ENCODE measurements around the gene IFFO2. TPM values are rescaled to one million over a fixed set of nuclear protein-coding genes. Genes with fewer than 3 reads are reported as not detected.

The IFFO2 gene
- total and polyA plus RNA-seq, 2 of the 8 experiments (the other 6 are each of a cell fraction or from before 2014, with no cell fraction given), result 6.6 to 10.4 TPM

DNA sequence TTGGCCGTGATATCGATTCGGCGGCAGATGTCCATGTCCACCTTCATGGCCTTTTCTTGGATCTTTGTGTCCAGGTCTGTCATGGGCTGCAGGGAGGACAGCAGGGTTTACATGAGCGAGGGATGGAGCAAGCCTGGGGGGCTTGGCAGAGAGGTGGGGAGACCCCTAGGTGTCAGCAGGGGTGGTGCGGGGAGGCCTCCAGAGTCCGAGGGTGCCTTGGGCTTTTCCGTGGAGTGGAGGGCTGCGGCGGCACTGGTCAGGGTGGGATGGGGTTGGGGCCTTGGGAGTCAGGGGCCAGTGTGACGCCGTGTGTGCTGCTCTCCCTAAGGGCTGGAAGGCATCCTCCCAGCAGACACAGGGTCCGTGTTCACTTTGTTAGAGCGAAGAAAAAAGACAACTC, 38.1 kb downstream of the IFFO2 start:
- no peak overlapping the region for H3K18ac ChIP-seq (ENCODE audit: extremely low read depth, low read length)
- no peaks in the 10 kb centered on the region for H3K79me2 ChIP-seq (ENCODE audit: control insufficient read depth in 1 of 2, insufficient read depth in 2 of 2, low read length in 2 of 2)
- no peak overlapping the region for H3K9ac ChIP-seq (replicated peaks in 1 of 4; ENCODE audit: extremely low read depth in 1 of 4, low read depth in 3 of 4, low read length in 3 of 4)
- no peak overlapping the region for H2AFZ ChIP-seq (ENCODE audit: low read length)
- no peak overlapping the region; the same call in 1 of the 2 replicates for H4K8ac ChIP-seq (ENCODE audit: extremely low read depth, insufficient read depth, low read length)
- H3K23ac ChIP-seq (ENCODE audit: insufficient read length), result no peak overlapping the region
- H3K23me2 ChIP-seq (ENCODE audit: low read depth, low read length), result no peaks in the 10 kb centered on the region
- H3K4me2 ChIP-seq (ENCODE audit: insufficient read depth in 1 of 2, low read depth in 2 of 2, low read length in 2 of 2), result no peak overlapping the region
- FAIRE-seq (no peak), DNase-seq (ENCODE audit: low read depth in 1 of 2, low spot score in 2 of 2) (no peak)
- no peak overlapping the region for H2BK5ac ChIP-seq (ENCODE audit: low read depth, low read length)
- H3K27ac ChIP-seq (ENCODE audit: low read depth, low read length), result no peak overlapping the region
- H3K4ac ChIP-seq (replicated peaks; ENCODE audit: insufficient read length, low read depth, low read length), result peak overlapping the region; percentile 70
- no peak overlapping the region for H2BK120ac ChIP-seq (replicated peaks; ENCODE audit: low read depth, low read length)
- no peak overlapping the region for H2BK20ac ChIP-seq (ENCODE audit: low read length)
- no peak overlapping the region for H4K91ac ChIP-seq (replicated peaks; ENCODE audit: insufficient read length, low read length)
- no peak overlapping the region for H3K14ac ChIP-seq (ENCODE audit: insufficient read length)
- 0 out of 2 replicates have a peak, but pooled peaks cover 3% of the 10 kb centered on the region for H3K79me1 ChIP-seq (ENCODE audit: low read depth, low read length)
- 95% methylated on average over 12 of the region's 14 CpGs; no CpG with 5 or more reads in 1 of the 2 experiments for WGBS, 2 experiments (ENCODE audit: extremely low coverage in 1 of 2, insufficient coverage in 1 of 2, insufficient read length in 1 of 2, insufficient replicate concordance in 2 of 2, low coverage in 1 of 2, low lambda C conversion rate in 2 of 2, missing lambda C conversion rate in 1 of 2)
- ChIA-PET POLR2A (ENCODE audit: partially characterized antibody) (no interaction called here), CTCF (ENCODE audit: partially characterized antibody) (interaction anchor here (0.6 to 7.0 kb wide), 7 partner anchors 11 to 155 kb away, joined by 3 to 46 read pairs (median 3); no protein-coding TSS in a partner anchor)
- H4K5ac ChIP-seq (ENCODE audit: insufficient read length, low read depth, low read length), result no peak overlapping the region
- H2BK12ac ChIP-seq (ENCODE audit: low read depth, low read length), result no peak overlapping the region
- no peaks in the 10 kb centered on the region for H4K20me1 ChIP-seq (replicated peaks in 1 of 2; ENCODE audit: control insufficient read depth in 1 of 2, insufficient read depth in 2 of 2, low read length in 2 of 2)
- no peaks in the 10 kb centered on the region for H3K9me3 ChIP-seq (ENCODE audit: insufficient read depth in 2 of 2, low read depth in 1 of 2, low read length in 1 of 2)
- TF ChIP-seq CREB1 (IDR thresholded peaks at IDR 0.05) (no peak), SP1 (IDR thresholded peaks at IDR 0.05; ENCODE audit: low read depth, low read length) (no peak), CBX8 (IDR thresholded peaks at IDR 0.05; ENCODE audit: borderline replicate concordance, low read depth, low read length) (no peak), GTF2F1 (IDR thresholded peaks at IDR 0.05; ENCODE audit: borderline replicate concordance, low read depth, low read length) (no peak), SRF (IDR thresholded peaks at IDR 0.05; ENCODE audit: low read depth, low read length) (no peak), EGR1 (IDR thresholded peaks at IDR 0.05; ENCODE audit: borderline replicate concordance, low read depth, low read length) (no peak), YY1 (IDR thresholded peaks at IDR 0.05; ENCODE audit: low read depth, low read length) (no peak), RBBP5 (IDR thresholded peaks at IDR 0.05; ENCODE audit: borderline replicate concordance, low read depth, low read length) (no peak), CEBPB (IDR thresholded peaks at IDR 0.05; ENCODE audit: low read depth, low read length) (no peak), RAD21 (IDR thresholded peaks at IDR 0.05 in 1 of 2, conservative IDR thresholded peaks at IDR 0.05 in 1 of 2; ENCODE audit: low read depth in 2 of 2, low read length in 2 of 2) (peak in 1 of 2 experiments; percentile 5; a peak in 1 of 4 replicates), TEAD4 (IDR thresholded peaks at IDR 0.05; ENCODE audit: low read depth, low read length) (no peak)
- TF ChIP-seq, protein P1, sequence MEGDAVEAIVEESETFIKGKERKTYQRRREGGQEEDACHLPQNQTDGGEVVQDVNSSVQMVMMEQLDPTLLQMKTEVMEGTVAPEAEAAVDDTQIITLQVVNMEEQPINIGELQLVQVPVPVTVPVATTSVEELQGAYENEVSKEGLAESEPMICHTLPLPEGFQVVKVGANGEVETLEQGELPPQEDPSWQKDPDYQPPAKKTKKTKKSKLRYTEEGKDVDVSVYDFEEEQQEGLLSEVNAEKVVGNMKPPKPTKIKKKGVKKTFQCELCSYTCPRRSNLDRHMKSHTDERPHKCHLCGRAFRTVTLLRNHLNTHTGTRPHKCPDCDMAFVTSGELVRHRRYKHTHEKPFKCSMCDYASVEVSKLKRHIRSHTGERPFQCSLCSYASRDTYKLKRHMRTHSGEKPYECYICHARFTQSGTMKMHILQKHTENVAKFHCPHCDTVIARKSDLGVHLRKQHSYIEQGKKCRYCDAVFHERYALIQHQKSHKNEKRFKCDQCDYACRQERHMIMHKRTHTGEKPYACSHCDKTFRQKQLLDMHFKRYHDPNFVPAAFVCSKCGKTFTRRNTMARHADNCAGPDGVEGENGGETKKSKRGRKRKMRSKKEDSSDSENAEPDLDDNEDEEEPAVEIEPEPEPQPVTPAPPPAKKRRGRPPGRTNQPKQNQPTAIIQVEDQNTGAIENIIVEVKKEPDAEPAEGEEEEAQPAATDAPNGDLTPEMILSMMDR (IDR thresholded peaks at IDR 0.05; ENCODE audit: control extremely low read depth in 1 of 3, insufficient read depth in 1 of 3, low read depth in 1 of 3, low read length in 3 of 3), result peak in 2 of 3 experiments; percentile 12 to 40; a peak in 2 of 4 replicates
- no peak overlapping the region for H3K56ac ChIP-seq (replicated peaks; ENCODE audit: insufficient read length, low read depth, low read length)
- H3K36me3 ChIP-seq (ENCODE audit: control insufficient read depth in 2 of 4, insufficient read depth in 4 of 4, low read length in 3 of 4), result no peaks in the 10 kb centered on the region
- no peaks in the 10 kb centered on the region for H3K27me3 ChIP-seq (replicated peaks in 1 of 4; ENCODE audit: control insufficient read depth in 3 of 4, extremely low read depth in 1 of 4, insufficient read depth in 3 of 4, low read length in 3 of 4)
- H2BK15ac ChIP-seq (ENCODE audit: low read length), result no peak overlapping the region
- H2AK5ac ChIP-seq (ENCODE audit: low read depth, low read length), result no peak overlapping the region
- no peak overlapping the region for H3K4me3 ChIP-seq (ENCODE audit: extremely low read depth in 1 of 4, insufficient read depth in 2 of 4, low read depth in 3 of 4, low read length in 4 of 4)
- peaks cover 0 to 7% (median 3%) of the 10 kb centered on the region in 4 experiments; a peak in 6 of 7 replicates for H3K4me1 ChIP-seq (replicated peaks in 1 of 4; ENCODE audit: control insufficient read depth in 3 of 4, insufficient read depth in 4 of 4, low read length in 3 of 4)
